ENCODE data around the gene ZNF451.

The ZNF451 gene

GRCh38 chr6:57097596-57097995 lies 7.6 kb downstream of the ZNF451 start:
- DNase-seq, result no peak

- no peak for DNase-seq
These were observed 13.0 kb downstream of the ZNF451 start for GRCh38 chr6:57102976-57103375.

- DNase-seq, result no peak
These were observed 14.3 kb downstream of the ZNF451 start for GRCh38 chr6:57104336-57104735.

- no peak for DNase-seq
These were observed 17.0 kb downstream of the ZNF451 start for GRCh38 chr6:57106990-57107389.

- no peak for DNase-seq
These were observed 18.7 kb downstream of the ZNF451 start for GRCh38 chr6:57108691-57109090.

- no peak for DNase-seq
These were observed 19.9 kb downstream of the ZNF451 start for GRCh38 chr6:57109880-57110279.

- no peak for DNase-seq
These were observed 23.1 kb downstream of the ZNF451 start for GRCh38 chr6:57113105-57113504.

GRCh38 chr6:57116776-57117175 lies 26.8 kb downstream of the ZNF451 start:
- DNase-seq, result no peak

GRCh38 chr6:57117796-57118195 lies 27.8 kb downstream of the ZNF451 start:
- no peak for DNase-seq

- no peak for DNase-seq
These were observed 33.1 kb downstream of the ZNF451 start for GRCh38 chr6:57123111-57123510.

- no peak for DNase-seq
These were observed 37.8 kb downstream of the ZNF451 start for GRCh38 chr6:57127763-57128162.

GRCh38 chr6:57130661-57131177 lies 40.7 kb downstream of the ZNF451 start:
- no peak for DNase-seq

- DNase-seq, result no peak
These were observed 45.0 kb downstream of the ZNF451 start for GRCh38 chr6:57134954-57135353.

- DNase-seq, result no peak
These were observed 45.9 kb downstream of the ZNF451 start for GRCh38 chr6:57135885-57136284.

GRCh38 chr6:57137350-57137749 lies 47.4 kb downstream of the ZNF451 start:
- no peak for DNase-seq

GRCh38 chr6:57138026-57138425 lies 48.0 kb downstream of the ZNF451 start:
- no peak for DNase-seq

- no peak for DNase-seq
These were observed 51.6 kb downstream of the ZNF451 start for GRCh38 chr6:57141451-57142177.

GRCh38 chr6:57142178-57142525 lies 52.2 kb downstream of the ZNF451 start:
- DNase-seq, result no peak

GRCh38 chr6:57143690-57144089 lies 53.7 kb downstream of the ZNF451 start:
- no peak for DNase-seq

- no peak for DNase-seq
These were observed 57.4 kb downstream of the ZNF451 start for GRCh38 chr6:57147401-57147800.

- DNase-seq, result no peak
These were observed 58.2 kb downstream of the ZNF451 start for GRCh38 chr6:57147955-57148858.

GRCh38 chr6:57158658-57159057 lies 68.7 kb downstream of the ZNF451 start:
- DNase-seq, result no peak

GRCh38 chr6:57159127-57159526 lies 69.1 kb downstream of the ZNF451 start:
- no peak for DNase-seq

- DNase-seq, result no peak
These were observed 72.0 kb downstream of the ZNF451 start for GRCh38 chr6:57162028-57162427.
